CD4-positive, alpha-beta memory T cell (primary cell): Measurements from ENCODE around the gene FRMD5. TPM values are rescaled to one million over a fixed set of nuclear protein-coding genes. Genes with fewer than 3 reads are reported as not detected.
"Not testable (repeated sequence)": the region's sequence is repeated elsewhere in the genome, so short reads cannot be mapped to it uniquely, and the experiment has no call there.

ENCODE experiments used
- CTCF ChIA-PET: fragments of 350-600 bp; sonication (Branson Sonifier 250); formaldehyde crosslinking; loops from one replicate; lab custom pipeline; 2021; ENCODE audit warnings: inconsistent platforms; ENCODE audit not compliant: partially characterized antibody; lab: Charles Lee
- POLR2A ChIA-PET: fragments of 350-600 bp; sonication (Branson Sonifier 250); formaldehyde crosslinking; loops from one replicate; lab custom pipeline; 2021; ENCODE audit not compliant: partially characterized antibody; lab: Charles Lee
- DNase-seq, 5 donors: peaks; one replicate each; pipeline versions ENCODE4 v3.0.0 to v3.0.0-alpha.2; 2020 to 2022; ENCODE audit warnings: mixed read lengths in 1 of 5
- H3K27ac ChIP-seq: one replicate; pipeline ENCODE4 v1.7.0; 2013; ENCODE audit warnings: low read depth, low read length
- H3K27me3 ChIP-seq: 2 replicates; pipeline ENCODE4 v1.7.0; 2013; ENCODE audit warnings: mild to moderate bottlenecking, low read length, moderate library complexity; ENCODE audit not compliant: insufficient read depth
- H3K36me3 ChIP-seq: 2 replicates; pipeline ENCODE4 v1.7.0; 2013; ENCODE audit warnings: mild to moderate bottlenecking, low read length, moderate library complexity; ENCODE audit not compliant: insufficient read depth
- H3K4me1 ChIP-seq: 2 replicates; pipeline ENCODE4 v1.7.0; 2013; ENCODE audit warnings: mild to moderate bottlenecking, low read length, moderate library complexity; ENCODE audit not compliant: insufficient read depth
- H3K4me3 ChIP-seq, 2 donors: one replicate each; pipeline ENCODE4 v1.7.0; 2013; ENCODE audit warnings: low read length in 2 of 2, mild to moderate bottlenecking in 1 of 2
- H3K9me3 ChIP-seq, 2 donors: one replicate each; pipeline ENCODE4 v1.7.0; 2013; ENCODE audit warnings: low read length in 2 of 2, control low read depth in 1 of 2; ENCODE audit not compliant: control insufficient read depth in 1 of 2
- H3K27ac Mint-ChIP-seq, 7 donors: one replicate each; pipeline ENCODE4 v1.8.0; 2020 to 2021; ENCODE audit warnings: mixed read lengths in 7 of 7, mild to moderate bottlenecking in 6 of 7, inconsistent platforms in 3 of 7, moderate library complexity in 3 of 7
- H3K27me3 Mint-ChIP-seq, 2 donors: one replicate each; pipeline ENCODE4 v1.8.0; 2020 to 2021; ENCODE audit warnings: mixed read lengths in 2 of 2
- H3K36me3 Mint-ChIP-seq, 2 donors: one replicate each; pipeline ENCODE4 v1.8.0; 2020 to 2021; ENCODE audit warnings: mixed read lengths in 2 of 2, inconsistent platforms in 1 of 2, mild to moderate bottlenecking in 1 of 2
- H3K4me1 Mint-ChIP-seq, 4 donors: one replicate each; pipeline ENCODE4 v1.8.0; 2020 to 2021; ENCODE audit warnings: mixed read lengths in 4 of 4, mild to moderate bottlenecking in 1 of 4
- H3K4me3 Mint-ChIP-seq, 8 donors: one replicate each; pipeline ENCODE4 v1.8.0; 2020 to 2021; ENCODE audit warnings: mixed read lengths in 8 of 8, mild to moderate bottlenecking in 7 of 8, moderate library complexity in 6 of 8, inconsistent platforms in 3 of 8
- H3K9me3 Mint-ChIP-seq, 8 donors: one replicate each; pipeline ENCODE4 v1.8.0; 2020 to 2021; ENCODE audit warnings: mixed read lengths in 8 of 8, mild to moderate bottlenecking in 5 of 8, inconsistent platforms in 3 of 8, moderate library complexity in 1 of 8
- intact Hi-C: fragments of 100-400 bp; cut with micrococcal nuclease; formaldehyde crosslinking; loops from one replicate; pipeline ENCODE4 v1.15.1; 2023
- polyA plus RNA-seq, 2 donors: library from polyadenylated mRNA; unstranded; fragments of 300-500 nt; fragmentation: Illumina TruSeq; gene quantifications; one replicate each; pipeline ENCODE4 v1.2.3, GENCODE V29; 2021
- total RNA-seq, 2 experiments: library from RNA; stranded (reverse); gene quantifications; one replicate each; pipeline ENCODE4 v1.2.3, GENCODE V29; 2021

The FRMD5 gene
- total and polyA plus RNA-seq, 4 experiments from 2014 or later = 0.08 to 0.47 TPM; not detected in 2

GRCh38 chr15:43829951-43830540 lies 365.0 kb downstream of the FRMD5 start:
- CTCF ChIA-PET = not testable (repeated sequence)
- H3K36me3 Mint-ChIP-seq = peaks cover 11 to 13% of the 10 kb centered on the region in 2 donors
- POLR2A ChIA-PET = interaction anchor here (0.6 kb wide), 1 partner anchor 18 kb away, joined by 3 read pairs; no protein-coding TSS in a partner anchor

GRCh38 chr15:43828061-43828657 lies 366.9 kb downstream of the FRMD5 start:
- Mint-ChIP-seq H3K4me1 (peaks cover 27 to 72% (median 51%) of the 10 kb centered on the region in 4 donors), H3K4me3 (peak overlapping the region; percentile 81 to 94 (median 91)), H3K9me3 (no peaks in the 10 kb centered on the region), H3K27ac (peak overlapping the region; percentile 88 to 98 (median 92)), H3K27me3 (no peaks in the 10 kb centered on the region), H3K36me3 (peaks cover 7 to 13% of the 10 kb centered on the region in 2 donors)
- CTCF ChIA-PET = interaction anchor here (0.8 to 1.4 kb wide), 5 partner anchors 9 to 55 kb away, joined by 3 to 4 read pairs (median 3); partner anchors contain the start of gene ELL3
- POLR2A ChIA-PET = interaction anchor here (1.0 to 8.9 kb wide), 10 partner anchors 9 to 83 kb away, joined by 3 to 92 read pairs (median 4); partner anchors contain the start of genes ELL3, HYPK and SERINC4
- Histone ChIP-seq H3K27ac (peak overlapping the region; percentile 81), H3K36me3 (no peaks in the 10 kb centered on the region), H3K4me1 (peaks cover 62% of the 10 kb centered on the region), H3K9me3 (no peaks in the 10 kb centered on the region), H3K4me3 (peak overlapping the region; percentile 21 to 47), H3K27me3 (no peaks in the 10 kb centered on the region)
- peak in 4 of 5 donors; percentile 10 to 21 (median 14) for DNase-seq
- intact Hi-C loops = loop anchor here (5.0 to 10.0 kb wide), 2 partner anchors 313 to 599 kb away; partner anchors contain the start of genes CTDSPL2 and MAP1A

More at GRCh38 chr15:43829951-43830540, 365.0 kb downstream of the FRMD5 start:
- not testable (repeated sequence) for H3K27me3 Mint-ChIP-seq, H3K9me3 Mint-ChIP-seq, H3K36me3 ChIP-seq, H3K4me3 ChIP-seq, H3K27ac ChIP-seq, DNase-seq, H3K9me3 ChIP-seq, H3K27me3 ChIP-seq
- peak overlapping the region in 1 of 8 donors; percentile 62 for H3K4me3 Mint-ChIP-seq
- peak overlapping the region in 6 of 7 donors; percentile 17 to 79 (median 52) for H3K27ac Mint-ChIP-seq
- peaks cover 23 to 61% (median 40%) of the 10 kb centered on the region in 4 donors for H3K4me1 Mint-ChIP-seq
- H3K4me1 ChIP-seq = peaks cover 52% of the 10 kb centered on the region
- intact Hi-C loops = loop anchor here (5.0 to 10.0 kb wide), 2 partner anchors 315 to 597 kb away; partner anchors contain the start of genes CTDSPL2 and MAP1A

- H3K27ac Mint-ChIP-seq = peak within 1 kb of the TSS; percentile 88 to 98 (median 92)
- peaks cover 27 to 78% (median 51%) of the 10 kb centered on the region in 4 donors for H3K4me1 Mint-ChIP-seq
Measured at GRCh38 chr15:43826508-43827341, 368.3 kb downstream of the FRMD5 start, which contains the start of gene WDR76. WDR76 (plus strand) TSS chr15:43827002; CDS start chr15:43827033, 31 bp downstream.

GRCh38 chr15:43826029-43826507 lies 369.0 kb downstream of the FRMD5 start:
- Histone ChIP-seq H3K27ac (peak overlapping the region; percentile 81), H3K27me3 (no peaks in the 10 kb centered on the region), H3K9me3 (no peaks in the 10 kb centered on the region), H3K4me1 (peaks cover 67% of the 10 kb centered on the region), H3K36me3 (no peaks in the 10 kb centered on the region), H3K4me3 (peak overlapping the region in 1 of 2 donors; percentile 47)
- POLR2A ChIA-PET = interaction anchor here (2.4 to 8.9 kb wide), 2 partner anchors 25 to 49 kb away, joined by 7 to 92 read pairs; partner anchors contain the start of genes ELL3, HYPK and SERINC4
- CTCF ChIA-PET = no interaction called here
- Mint-ChIP-seq H3K9me3 (no peaks in the 10 kb centered on the region), H3K27ac (peak overlapping the region; percentile 88 to 98 (median 92)), H3K4me1 (peaks cover 32 to 79% (median 54%) of the 10 kb centered on the region in 4 donors), H3K27me3 (no peaks in the 10 kb centered on the region), H3K36me3 (peaks cover 4 to 14% of the 10 kb centered on the region in 2 donors), H3K4me3 (peak overlapping the region; percentile 81 to 94 (median 91))
- no peak for DNase-seq
- intact Hi-C loops = loop anchor here (5.0 to 10.0 kb wide), 2 partner anchors 311 to 601 kb away; partner anchors contain the start of genes CTDSPL2 and MAP1A

More at GRCh38 chr15:43826508-43827341, 368.3 kb downstream of the FRMD5 start, which contains the start of gene WDR76:
- Mint-ChIP-seq H3K4me3 (peak within 1 kb of the TSS; percentile 81 to 94 (median 91)), H3K36me3 (peaks cover 4 to 10% of the 10 kb centered on the region in 2 donors), H3K9me3 (no peaks in the 10 kb centered on the region), H3K27me3 (no peaks in the 10 kb centered on the region)
- Histone ChIP-seq H3K4me3 (peak within 1 kb of the TSS; percentile 47 to 73), H3K27me3 (no peaks in the 10 kb centered on the region), H3K36me3 (no peaks in the 10 kb centered on the region), H3K9me3 (no peaks in the 10 kb centered on the region), H3K4me1 (peaks cover 65% of the 10 kb centered on the region), H3K27ac (peak within 1 kb of the TSS; percentile 81)
- peak; percentile 56 to 76 (median 61) for DNase-seq
- POLR2A ChIA-PET = interaction anchor here (0.6 to 8.9 kb wide), 9 partner anchors 10 to 81 kb away, joined by 3 to 92 read pairs (median 6); partner anchors contain the start of genes ELL3, HYPK and SERINC4
- intact Hi-C loops = loop anchor here (5.0 to 10.0 kb wide), 2 partner anchors 312 to 601 kb away; partner anchors contain the start of genes CTDSPL2 and MAP1A
- CTCF ChIA-PET = interaction anchor here (1.3 kb wide), 1 partner anchor 15 kb away, joined by 3 read pairs; no protein-coding TSS in a partner anchor

- not testable (repeated sequence) for H3K9me3 ChIP-seq, H3K36me3 ChIP-seq, H3K27me3 Mint-ChIP-seq, H3K4me3 ChIP-seq, H3K27ac ChIP-seq, H3K27me3 ChIP-seq, DNase-seq, H3K9me3 Mint-ChIP-seq
- ChIA-PET CTCF (interaction anchor here (0.7 kb wide), 1 partner anchor 28 kb away, joined by 3 read pairs; no protein-coding TSS in a partner anchor), POLR2A (interaction anchor here (0.9 to 8.9 kb wide), 9 partner anchors 8 to 712 kb away, joined by 3 to 92 read pairs (median 5); partner anchors contain the start of genes EIF3J, ELL3, HYPK and SERF2)
- intact Hi-C loops = loop anchor here (2.0 to 10.0 kb wide), 4 partner anchors 33 to 602 kb away; partner anchors contain the start of genes CTDSPL2, ELL3, MAP1A and SERF2
- peaks cover 32 to 76% (median 55%) of the 10 kb centered on the region in 4 donors for H3K4me1 Mint-ChIP-seq
- peak overlapping the region in 3 of 8 donors; percentile 41 to 84 (median 57) for H3K4me3 Mint-ChIP-seq
- H3K36me3 Mint-ChIP-seq = peaks cover 4 to 14% of the 10 kb centered on the region in 2 donors
- peak overlapping the region in 6 of 7 donors; percentile 18 to 98 (median 90) for H3K27ac Mint-ChIP-seq
- H3K4me1 ChIP-seq = peaks cover 72% of the 10 kb centered on the region
Measured at GRCh38 chr15:43825305-43825704, 369.8 kb downstream of the FRMD5 start.
